HG02798 (cell line): ENCODE measurements around the gene MEIOB.
"Not testable (repeated sequence)": the region's sequence is repeated elsewhere in the genome, so short reads cannot be mapped to it uniquely, and the experiment has no call there.

Experiments
- ATAC-seq: cut with Tn5 transposase; IDR thresholded peaks from one replicate; pipeline ENCODE4 v1.9.1; 2021; ENCODE audit warnings: mild to moderate bottlenecking; ENCODE audit not compliant: unreplicated experiment, poor library complexity

Gene MEIOB

GRCh38 chr16:1817276-1817589, 54.7 kb downstream of the MEIOB start:
- ATAC-seq = no peak

GRCh38 chr16:1816396-1817275, 55.3 kb downstream of the MEIOB start:
- no peak for ATAC-seq

- no peak for ATAC-seq
Observed at GRCh38 chr16:1815461-1815860, 56.5 kb downstream of the MEIOB start.

- ATAC-seq = no peak
Observed at GRCh38 chr16:1812732-1813163, 59.2 kb downstream of the MEIOB start.

- no peak for ATAC-seq
Observed at GRCh38 chr16:1810536-1810935, 61.4 kb downstream of the MEIOB start.

- no peak for ATAC-seq
Observed at GRCh38 chr16:1810106-1810505, 61.9 kb downstream of the MEIOB start.

GRCh38 chr16:1809281-1809801, 62.6 kb downstream of the MEIOB start:
- ATAC-seq = no peak

- ATAC-seq = no peak
Observed at GRCh38 chr16:1808691-1809090, 63.3 kb downstream of the MEIOB start.

- ATAC-seq = no peak
Observed at GRCh38 chr16:1807626-1808025, 64.3 kb downstream of the MEIOB start.

- no peak for ATAC-seq
Observed at GRCh38 chr16:1800701-1801100, 71.3 kb downstream of the MEIOB start.

- ATAC-seq = not testable (repeated sequence)
Observed at GRCh38 chr16:1799263-1799662, 72.7 kb downstream of the MEIOB start.

- ATAC-seq = no peak
Observed at GRCh38 chr16:1794908-1795666, 76.9 kb downstream of the MEIOB start.

GRCh38 chr16:1794221-1794871, 77.6 kb downstream of the MEIOB start:
- no peak for ATAC-seq

GRCh38 chr16:1793578-1794220, 78.3 kb downstream of the MEIOB start, which contains the start of gene IGFALS:
Gene IGFALS, minus strand, starts transcription at chr16:1793705. Its CDS starts 53 bp downstream, at chr16:1793652.
- ATAC-seq = no peak

- ATAC-seq = no peak
Observed at GRCh38 chr16:1792836-1793577, 79.0 kb downstream of the MEIOB start.

GRCh38 chr16:1791943-1792812, 79.8 kb downstream of the MEIOB start:
- ATAC-seq = no peak

GRCh38 chr16:1791256-1791942, 80.6 kb downstream of the MEIOB start:
- ATAC-seq = no peak

- no peak for ATAC-seq
Observed at GRCh38 chr16:1790611-1791255, 81.2 kb downstream of the MEIOB start.
